Loucy (cell line): ENCODE measurements around the gene LYRM4.

Experiments used
- H2AFZ ChIP-seq: fragments of 200-600 bp; sonication (generic); 2 replicates; pipeline ENCODE4 v1.6.0; 2016; ENCODE audit warnings: antibody characterized with exemption, mild to moderate bottlenecking, low read length, moderate library complexity
- H3F3A ChIP-seq: fragments of 200-600 bp; 2 replicates; pipeline ENCODE4 v1.6.0; 2016; ENCODE audit warnings: antibody characterized with exemption, low read depth, mild to moderate bottlenecking
- H3K27me3 ChIP-seq: fragments of 200-600 bp; sonication (generic); 2 replicates; pipeline ENCODE4 v1.6.1; 2014; ENCODE audit warnings: low read length, mild to moderate bottlenecking; ENCODE audit not compliant: insufficient read depth, poor library complexity, severe bottlenecking
- H3K36me3 ChIP-seq: fragments of 200-600 bp; sonication (generic); 2 replicates; pipeline ENCODE4 v1.6.1; 2016; ENCODE audit warnings: low read length; ENCODE audit not compliant: insufficient read depth
- H3K4me1 ChIP-seq: fragments of 200-600 bp; sonication (generic); 2 replicates; pipeline ENCODE4 v1.5.1; 2014; ENCODE audit warnings: low read length, mild to moderate bottlenecking; ENCODE audit not compliant: insufficient read depth, poor library complexity, severe bottlenecking
- H3K4me2 ChIP-seq: fragments of 200-600 bp; sonication (generic); 2 replicates; pipeline ENCODE4 v1.6.0; 2014; ENCODE audit warnings: antibody characterized with exemption, low read length, low read depth, mild to moderate bottlenecking; ENCODE audit not compliant: poor library complexity, severe bottlenecking
- H3K4me3 ChIP-seq: fragments of 200-600 bp; sonication (generic); 2 replicates; pipeline ENCODE4 v1.5.1; 2014; ENCODE audit warnings: low read length, mild to moderate bottlenecking, mixed read lengths; ENCODE audit not compliant: poor library complexity, severe bottlenecking
- H3K79me2 ChIP-seq: fragments of 200-600 bp; sonication (generic); 2 replicates; pipeline ENCODE4 v1.6.1; 2014; ENCODE audit warnings: low read length; ENCODE audit not compliant: insufficient read depth
- H3K9ac ChIP-seq: fragments of 200-600 bp; sonication (generic); 2 replicates; pipeline ENCODE4 v1.6.0; 2014; ENCODE audit warnings: mild to moderate bottlenecking, low read depth, low read length, moderate library complexity; ENCODE audit not compliant: poor library complexity, severe bottlenecking
- H3K9me2 ChIP-seq: fragments of 200-600 bp; sonication (generic); replicated peaks from 2 replicates; pipeline ENCODE4 v1.6.1; 2016; ENCODE audit warnings: low read depth, low read length, mixed read lengths
- H3K9me3 ChIP-seq: fragments of 200-600 bp; sonication (generic); 2 replicates; pipeline ENCODE4 v1.6.1; 2014; ENCODE audit warnings: mild to moderate bottlenecking, antibody characterized with exemption, low read length, low read depth; ENCODE audit not compliant: insufficient read depth
- H4K20me1 ChIP-seq: fragments of 200-600 bp; sonication (generic); 2 replicates; pipeline ENCODE4 v1.6.0; 2014; ENCODE audit warnings: antibody characterized with exemption, low read length, mild to moderate bottlenecking; ENCODE audit not compliant: insufficient read depth, poor library complexity, severe bottlenecking
- CTCF ChIP-seq: fragments of 200-600 bp; sonication (generic); conservative IDR thresholded peaks from 2 replicates; pipeline ENCODE4 v1.5.1; 2014; ENCODE audit warnings: mild to moderate bottlenecking, antibody characterized with exemption, low read length
- EZH2phosphoT487 ChIP-seq: fragments of 200-600 bp; IDR thresholded peaks from 2 replicates; pipeline ENCODE4 v1.6.1; 2018; ENCODE audit warnings: antibody characterized with exemption, mild to moderate bottlenecking, moderate library complexity, borderline replicate concordance

Gene LYRM4

GRCh38 chr6:5201271-5201670 lies 59.5 kb downstream of the LYRM4 start:
- H3K4me3 ChIP-seq, result no peak overlapping the region
- H3K4me1 ChIP-seq, result no peaks in the 10 kb centered on the region
- no peaks in the 10 kb centered on the region for H3K36me3 ChIP-seq
- no peak overlapping the region for H2AFZ ChIP-seq
- no peak for TF ChIP-seq CTCF
- no peak for TF ChIP-seq EZH2phosphoT487
- no peaks in the 10 kb centered on the region for H4K20me1 ChIP-seq
- no peak overlapping the region for H3K9ac ChIP-seq
- H3F3A ChIP-seq, result no peaks in the 10 kb centered on the region
- no peaks in the 10 kb centered on the region for H3K79me2 ChIP-seq
- no peak overlapping the region for H3K4me2 ChIP-seq
- H3K9me2 ChIP-seq, result no peaks in the 10 kb centered on the region
- H3K27me3 ChIP-seq, result no peaks in the 10 kb centered on the region
- H3K9me3 ChIP-seq, result no peaks in the 10 kb centered on the region

- Histone ChIP-seq H3K4me2 (no peak overlapping the region), H3K4me1 (no peaks in the 10 kb centered on the region), H3K9me2 (no peaks in the 10 kb centered on the region), H3K9me3 (no peaks in the 10 kb centered on the region), H3K27me3 (no peaks in the 10 kb centered on the region), H2AFZ (no peak overlapping the region), H3F3A (no peaks in the 10 kb centered on the region), H4K20me1 (no peaks in the 10 kb centered on the region), H3K9ac (no peak overlapping the region), H3K36me3 (no peaks in the 10 kb centered on the region), H3K79me2 (no peaks in the 10 kb centered on the region), H3K4me3 (no peak overlapping the region)
- TF ChIP-seq EZH2phosphoT487 (no peak), CTCF (no peak)
These were observed 61.0 kb downstream of the LYRM4 start for GRCh38 chr6:5199702-5200101.

GRCh38 chr6:5199283-5199682 lies 61.5 kb downstream of the LYRM4 start:
- H3K4me1 ChIP-seq, result no peaks in the 10 kb centered on the region
- H3K4me2 ChIP-seq, result no peak overlapping the region

More at GRCh38 chr6:5199283-5199682, 61.5 kb downstream of the LYRM4 start:
- H3K9me2 ChIP-seq, result no peaks in the 10 kb centered on the region
- no peaks in the 10 kb centered on the region for H3K36me3 ChIP-seq
- no peak overlapping the region for H3K4me3 ChIP-seq
- H3K9me3 ChIP-seq, result no peaks in the 10 kb centered on the region
- H2AFZ ChIP-seq, result no peak overlapping the region
- H3K27me3 ChIP-seq, result no peaks in the 10 kb centered on the region
- no peak overlapping the region for H3K9ac ChIP-seq
- H4K20me1 ChIP-seq, result no peaks in the 10 kb centered on the region
- H3F3A ChIP-seq, result no peaks in the 10 kb centered on the region
- no peaks in the 10 kb centered on the region for H3K79me2 ChIP-seq
- TF ChIP-seq CTCF (no peak), EZH2phosphoT487 (no peak)
